K562 (cell line): ENCODE results near the gene RASAL3. TPM values are rescaled to one million over a fixed set of nuclear protein-coding genes. Genes with fewer than 3 reads are reported as not detected.
A peak's percentile ranks its signal among the peaks of the same experiment; 100 is the strongest.

Source experiments
- ATAC-seq: fragments of 200-7000 bp; cut with Tn5 transposase; 3 replicates; pipeline ENCODE4 v1.9.1; 2020; ENCODE audit warnings: moderate library complexity
- BruUV-seq: library from RNA; stranded (reverse); fragments of 400-500 nt; replicated peaks from 2 replicates; lab custom pipeline; 2021; lab: Mats Ljungman, UMichigan
- CTCF ChIA-PET: fragments of 300-600 bp; formaldehyde crosslinking; extraction: SDS; loops from one replicate; lab custom pipeline; 2021; ENCODE audit warnings: low intra/inter-chr PET ratio; lab: Yijun Ruan, JAX
- POLR2A ChIA-PET: fragments of 300-600, 350-650 bp; sonication (Branson Sonifier 250); formaldehyde crosslinking; extraction: SDS; loops from one replicate; lab custom pipeline; 2021; ENCODE audit warnings: antibody characterized with exemption, inconsistent platforms; lab: Yijun Ruan, JAX
- DNase-seq, 4 experiments: peaks; one replicate each; pipeline versions ENCODE4 v3.0.0 to v3.0.0-alpha.2; 2011 to 2018; ENCODE audit warnings: low spot score in 3 of 4, mixed read lengths in 3 of 4; ENCODE audit errors: extremely low read depth in 1 of 4
- FAIRE-seq: peaks from 2 replicates; lab custom pipeline; 2011; peaks lifted over from hg19 to GRCh38; lab: Jason Lieb, UNC
- H2AFZ ChIP-seq: 2 replicates; pipeline ENCODE4 v1.6.0; 2011; ENCODE audit warnings: low read depth, low read length, control low read depth, inconsistent platforms
- H3K27ac ChIP-seq: fragments of 200-600 bp; 3 replicates; pipeline ENCODE4 v1.8.0; 2011; ENCODE audit warnings: low read depth, mild to moderate bottlenecking, control low read depth, inconsistent platforms, low read length, moderate library complexity, mixed read lengths; ENCODE audit errors: extremely low read depth
- H3K27me3 ChIP-seq, 2 experiments: fragments of 300-600 bp in 1 of 2; 2 replicates in 1 of 2; 3 replicates in 1 of 2; pipeline versions ENCODE4 v1.6.0 to v1.8.0; 2011; ENCODE audit warnings: inconsistent platforms in 2 of 2, low read length in 2 of 2, mild to moderate bottlenecking in 1 of 2, mixed read lengths in 1 of 2, moderate library complexity in 1 of 2; ENCODE audit not compliant: control insufficient read depth in 2 of 2, insufficient read depth in 2 of 2
- H3K36me3 ChIP-seq: fragments of 300-600 bp; 3 replicates; pipeline ENCODE4 v1.8.0; 2011; ENCODE audit warnings: mild to moderate bottlenecking, low read length, inconsistent platforms; ENCODE audit not compliant: control insufficient read depth, insufficient read depth
- H3K4me1 ChIP-seq, 2 experiments: fragments of 200-600 bp in 1 of 2; replicated peaks in 1 of 2; 2 replicates in 1 of 2; 3 replicates in 1 of 2; pipeline versions ENCODE4 v1.5.1 to v1.8.0; 2011; ENCODE audit warnings: inconsistent platforms in 2 of 2, low read length in 2 of 2, mild to moderate bottlenecking in 1 of 2, mixed read lengths in 1 of 2, moderate library complexity in 1 of 2; ENCODE audit not compliant: control insufficient read depth in 2 of 2, insufficient read depth in 2 of 2
- H3K4me2 ChIP-seq: 2 replicates; pipeline ENCODE4 v1.6.1; 2011; ENCODE audit warnings: low read length, control low read depth, inconsistent platforms, mixed read lengths; ENCODE audit not compliant: insufficient read depth
- H3K4me3 ChIP-seq: fragments of 200-600 bp; sonication (generic), shearing (Covaris generic); 2 replicates; pipeline ENCODE4 v1.5.1; 2016; ENCODE audit warnings: control low read depth, inconsistent platforms
- H3K79me2 ChIP-seq: fragments of 200-600 bp; 3 replicates; pipeline ENCODE4 v1.8.0; 2011; ENCODE audit warnings: low read length, inconsistent platforms; ENCODE audit not compliant: control insufficient read depth, insufficient read depth
- H3K9ac ChIP-seq, 2 experiments: 2 replicates each; pipeline versions ENCODE4 v1.6.0 to v1.6.1; 2011; ENCODE audit warnings: low read depth in 2 of 2, low read length in 2 of 2, control low read depth in 1 of 2, inconsistent platforms in 1 of 2, mild to moderate bottlenecking in 1 of 2, mixed read lengths in 1 of 2; ENCODE audit not compliant: insufficient read depth in 1 of 2
- H3K9me1 ChIP-seq: one replicate; pipeline ENCODE4 v1.6.0; 2011; ENCODE audit warnings: inconsistent platforms, mild to moderate bottlenecking, low read length, moderate library complexity; ENCODE audit not compliant: control insufficient read depth, insufficient read depth
- H3K9me3 ChIP-seq: replicated peaks from 2 replicates; pipeline ENCODE4 v1.5.1; 2011; ENCODE audit warnings: low read depth, low read length, inconsistent platforms; ENCODE audit not compliant: control insufficient read depth, insufficient read depth
- H4K20me1 ChIP-seq: replicated peaks from 2 replicates; pipeline ENCODE4 v1.6.1; 2011; ENCODE audit warnings: low read length, inconsistent platforms, mixed read lengths; ENCODE audit not compliant: control insufficient read depth, insufficient read depth
- ARNT ChIP-seq, 2 experiments: fragments of 450-650 bp; IDR thresholded peaks; 2 replicates each; pipeline ENCODE4 v1.6.1; 2016; ENCODE audit warnings: mild to moderate bottlenecking in 1 of 2
- BRF1 ChIP-seq: IDR thresholded peaks from 3 replicates; pipeline ENCODE4 v1.6.1; 2011; ENCODE audit warnings: borderline replicate concordance, mild to moderate bottlenecking; ENCODE audit not compliant: insufficient read length; ENCODE audit errors: extremely low read depth
- CBX8 ChIP-seq: fragments of 200-600 bp; sonication (generic); IDR thresholded peaks from 2 replicates; pipeline ENCODE4 v1.6.1; 2012; ENCODE audit warnings: borderline replicate concordance, mixed run types, low read depth, mild to moderate bottlenecking, moderate library complexity, mixed read lengths, low read length, control low read depth, inconsistent platforms; ENCODE audit not compliant: poor library complexity, severe bottlenecking; ENCODE audit errors: extremely low read depth
- GTF2A2 ChIP-seq: IDR thresholded peaks from 2 replicates; pipeline ENCODE4 v1.6.1; 2016; ENCODE audit warnings: mild to moderate bottlenecking, missing genetic modification characterization, missing compliant biosample characterization
- KLF16 ChIP-seq: IDR thresholded peaks from 2 replicates; pipeline ENCODE4 v1.6.1; 2016; ENCODE audit warnings: antibody characterized with exemption
- NR4A1 ChIP-seq, 2 experiments: fragments of 250-450 bp in 1 of 2; fragments of 450-650 bp in 1 of 2; sonication (Bioruptor Pico) in 1 of 2; IDR thresholded peaks; 2 replicates each; pipeline versions ENCODE4 v1.4.0 to v1.6.1; 2016 to 2020; ENCODE audit warnings: mild to moderate bottlenecking in 2 of 2, missing compliant biosample characterization in 1 of 2, missing genetic modification characterization in 1 of 2, moderate library complexity in 1 of 2
- RBM22 ChIP-seq: fragments of 200-400 bp; formaldehyde crosslinking; IDR thresholded peaks from 2 replicates; pipeline ENCODE4 v1.6.1; 2018; ENCODE audit warnings: low read length, low read depth; ENCODE audit not compliant: poor library complexity, severe bottlenecking
- RBM25 ChIP-seq: fragments of 200-400 bp; formaldehyde crosslinking; IDR thresholded peaks from 2 replicates; pipeline ENCODE4 v1.6.1; 2018; ENCODE audit warnings: low read length, low read depth, moderate library complexity; ENCODE audit not compliant: severe bottlenecking
- TFAM ChIP-seq: fragments of 250-450 bp; sonication (Bioruptor Pico); conservative IDR thresholded peaks from 2 replicates; pipeline ENCODE4 v1.5.0; 2021; ENCODE audit warnings: mild to moderate bottlenecking, moderate library complexity
- WGBS: fragments of 100-300 bp; shearing (Covaris generic); methylation state at CpG from one replicate; pipeline ENCODE4 v1.1.6; 2016; ENCODE audit warnings: low coverage, mixed read lengths; ENCODE audit not compliant: insufficient coverage; ENCODE audit errors: missing lambda C conversion rate; 5-methylcytosine and 5-hydroxymethylcytosine counted together
- in situ Hi-C: fragments of 300-500 bp; cut with MboI; formaldehyde crosslinking; loops from 4 replicates; pipeline ENCODE4 v1.15.0; 2018; ENCODE audit warnings: inconsistent platforms, mixed read lengths
- intact Hi-C: fragments of 100-400 bp; cut with micrococcal nuclease; formaldehyde crosslinking; loops from 2 replicates; pipeline ENCODE4 v1.14.2; 2022
- polyA plus RNA-seq, 8 experiments: library from polyadenylated mRNA; depleted of rRNA in 4 of 8; stranded (reverse) in 5 of 8; unstranded in 3 of 8; fragments of >200 nt; fragmentation: Nextera tagmentation in 2 of 8; fragmentation: Illumina TruSeq in 1 of 8; extraction: Ambion mirVana in 2 of 8; extraction: Trizol in 1 of 8; gene quantifications; 2 replicates each; pipeline versions ENCODE4 v1.2.1 to v1.2.3, GENCODE V29; 2011 to 2014; ENCODE audit warnings: inconsistent platforms in 1 of 8, missing spikeins in 1 of 8
- total RNA-seq, 7 experiments: library from RNA; depleted of rRNA in 6 of 7; stranded (reverse); fragments of >200 nt in 6 of 7; fragmentation: Illumina TruSeq in 2 of 7; extraction: Trizol in 2 of 7; gene quantifications; 2 replicates each; pipeline versions ENCODE4 v1.2.1 to v1.2.3, GENCODE V29; 2011 to 2021; ENCODE audit warnings: low replicate concordance in 1 of 7
- TF ChIP-seq, protein P1 (sequence below), 3 experiments: fragments of 200-800 bp in 1 of 3; sonication (Bioruptor generic) in 1 of 3; sonication (generic) in 1 of 3; formaldehyde crosslinking in 1 of 3; IDR thresholded peaks; 2 replicates each; pipeline versions ENCODE4 v1.6.1 to v1.8.0; 2016 to 2022; ENCODE audit warnings: mild to moderate bottlenecking in 2 of 3, missing compliant biosample characterization in 2 of 3, missing genetic modification characterization in 2 of 3, missing genetic modification reagents in 1 of 3
- TF ChIP-seq, protein P2 (sequence below), 2 experiments: fragments of 450-650 bp; IDR thresholded peaks; 2 replicates each; pipeline ENCODE4 v1.6.1; 2018; ENCODE audit warnings: mild to moderate bottlenecking in 2 of 2, low read depth in 1 of 2; ENCODE audit not compliant: partially characterized antibody in 2 of 2

RASAL3 gene
- total and polyA plus RNA-seq, 9 of the 15 experiments (the other 6 are each of a cell fraction or from before 2014, with no cell fraction given), result 0.07 to 0.44 TPM; not detected in 7

DNA sequence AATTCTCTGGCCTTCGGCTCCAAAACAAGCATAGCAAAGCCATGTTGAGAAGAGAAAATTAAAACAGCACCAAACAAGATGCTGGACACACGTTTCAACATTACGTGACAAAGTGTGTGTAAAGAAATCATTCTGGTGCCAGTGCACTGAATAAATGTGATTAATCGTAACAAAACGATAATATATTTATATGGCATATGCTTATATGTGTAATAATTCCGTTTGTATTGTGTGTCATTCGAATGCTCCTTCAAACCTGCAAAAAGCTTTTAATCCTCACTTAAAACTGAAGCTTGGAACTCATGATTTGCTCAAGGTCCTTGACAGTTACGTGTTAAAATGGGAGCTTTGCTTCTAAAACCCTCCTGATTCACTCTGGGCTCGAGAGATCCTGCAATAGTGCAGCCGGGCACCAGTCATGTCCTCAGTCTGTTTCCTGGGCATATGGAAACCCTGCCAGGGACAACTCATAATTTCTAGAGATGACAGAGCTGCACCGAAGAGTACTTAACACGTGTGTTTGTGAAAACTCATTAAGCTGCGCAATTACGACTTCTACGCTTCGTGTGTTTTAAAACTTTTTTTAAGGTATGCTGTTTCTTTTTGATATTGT, 44.8 kb downstream of the RASAL3 start (continued):
- TF ChIP-seq GTF2A2 (tag), result no peak
- TF ChIP-seq, protein P1, sequence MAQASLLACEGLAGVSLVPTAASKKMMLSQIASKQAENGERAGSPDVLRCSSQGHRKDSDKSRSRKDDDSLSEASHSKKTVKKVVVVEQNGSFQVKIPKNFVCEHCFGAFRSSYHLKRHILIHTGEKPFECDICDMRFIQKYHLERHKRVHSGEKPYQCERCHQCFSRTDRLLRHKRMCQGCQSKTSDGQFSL (CRISPR knock-in tag; IDR thresholded peaks at IDR 0.05), result no peak
- TF ChIP-seq, protein P1 (tag; IDR thresholded peaks at IDR 0.05), result no peak
- no peak for TF ChIP-seq BRF1
- TF ChIP-seq CBX8, result no peak
- TF ChIP-seq RBM25, result no peak

DNA sequence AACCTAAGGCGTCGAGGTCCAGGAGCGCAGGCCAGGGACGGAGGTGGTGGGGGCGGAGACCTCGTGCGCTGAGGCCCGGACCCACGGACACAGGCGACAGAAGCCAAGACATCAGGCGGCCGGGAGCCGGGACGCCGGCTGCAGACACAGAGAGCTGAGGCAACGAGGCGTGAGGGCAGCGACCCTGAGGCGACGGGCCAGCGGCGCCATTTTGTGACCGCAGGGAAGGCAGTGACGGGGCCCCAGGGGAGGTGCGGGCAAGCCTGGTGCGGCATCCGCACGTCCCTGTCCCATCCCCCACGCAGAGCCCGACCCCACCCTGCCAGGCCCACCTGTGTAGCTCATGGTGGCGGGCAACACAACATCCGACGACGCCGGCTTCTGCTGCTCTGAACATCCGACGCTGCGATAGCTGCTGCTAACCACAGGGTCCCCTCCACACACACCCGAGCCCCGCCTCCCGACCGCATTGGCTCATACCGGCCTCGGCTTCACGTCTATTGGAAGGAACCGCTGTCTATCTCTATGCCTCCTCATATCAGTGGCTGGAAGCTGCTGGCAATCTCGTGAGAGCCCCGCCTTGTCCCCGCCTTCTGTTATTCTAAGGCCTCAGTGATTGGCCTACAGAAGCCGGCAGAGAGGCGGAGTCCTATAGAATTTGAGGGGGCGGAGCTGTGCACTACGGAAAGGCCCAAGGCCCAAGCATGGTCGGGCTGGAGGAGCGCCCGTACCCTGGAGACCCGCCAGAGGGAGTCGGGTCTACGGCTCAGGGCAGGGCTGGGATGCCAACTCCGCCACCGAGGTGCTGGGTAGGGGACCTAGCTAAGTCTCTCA, 45.5 kb downstream of the RASAL3 start, which contains the start of gene AKAP8L:
Gene AKAP8L, minus strand, starts transcription at position 410 of the 834 bp plus-strand sequence. Its CDS starts 65 bp downstream, at position 345.
- Histone ChIP-seq H3K4me1 (peaks cover 12 to 36% of the 10 kb centered on the region in 2 experiments; a peak in 4 of 5 replicates), H2AFZ (peak within 1 kb of the TSS; percentile 91), H3K79me2 (peaks cover 49% of the 10 kb centered on the region), H3K9me3 (no peaks in the 10 kb centered on the region), H3K9me1 (peaks cover 4% of the 10 kb centered on the region), H3K4me2 (peak within 1 kb of the TSS; percentile 91), H3K4me3 (peak within 1 kb of the TSS; percentile 85), H3K9ac (peak within 1 kb of the TSS; percentile 91 to 95), H3K27ac (peak within 1 kb of the TSS; percentile 79), H4K20me1 (peaks cover 8% of the 10 kb centered on the region), H3K27me3 (no peaks in the 10 kb centered on the region), H3K36me3 (peaks cover 42% of the 10 kb centered on the region)
- peak; percentile 98 for ATAC-seq
- 2% methylated on average over 37 of the region's 61 CpGs for WGBS
- no TSS peak for BruUV-seq
- FAIRE-seq, result peak; percentile 100
- in situ Hi-C loops (no loop called here), intact Hi-C loops (loop anchor here (1.0 to 2.0 kb wide), 2 partner anchors 14 to 138 kb away; no protein-coding TSS in a partner anchor)
- ChIA-PET CTCF (interaction anchor here (0.8 to 2.5 kb wide), 2 partner anchors 137 to 155 kb away, joined by 3 to 15 read pairs; no protein-coding TSS in a partner anchor), POLR2A (interaction anchor here (0.6 to 6.8 kb wide), 21 partner anchors 8 to 153 kb away, joined by 3 to 54 read pairs (median 4); partner anchors contain the start of genes AKAP8 and BRD4)
- peak; percentile 96 to 100 (median 98) for DNase-seq
- TF ChIP-seq, protein P2, sequence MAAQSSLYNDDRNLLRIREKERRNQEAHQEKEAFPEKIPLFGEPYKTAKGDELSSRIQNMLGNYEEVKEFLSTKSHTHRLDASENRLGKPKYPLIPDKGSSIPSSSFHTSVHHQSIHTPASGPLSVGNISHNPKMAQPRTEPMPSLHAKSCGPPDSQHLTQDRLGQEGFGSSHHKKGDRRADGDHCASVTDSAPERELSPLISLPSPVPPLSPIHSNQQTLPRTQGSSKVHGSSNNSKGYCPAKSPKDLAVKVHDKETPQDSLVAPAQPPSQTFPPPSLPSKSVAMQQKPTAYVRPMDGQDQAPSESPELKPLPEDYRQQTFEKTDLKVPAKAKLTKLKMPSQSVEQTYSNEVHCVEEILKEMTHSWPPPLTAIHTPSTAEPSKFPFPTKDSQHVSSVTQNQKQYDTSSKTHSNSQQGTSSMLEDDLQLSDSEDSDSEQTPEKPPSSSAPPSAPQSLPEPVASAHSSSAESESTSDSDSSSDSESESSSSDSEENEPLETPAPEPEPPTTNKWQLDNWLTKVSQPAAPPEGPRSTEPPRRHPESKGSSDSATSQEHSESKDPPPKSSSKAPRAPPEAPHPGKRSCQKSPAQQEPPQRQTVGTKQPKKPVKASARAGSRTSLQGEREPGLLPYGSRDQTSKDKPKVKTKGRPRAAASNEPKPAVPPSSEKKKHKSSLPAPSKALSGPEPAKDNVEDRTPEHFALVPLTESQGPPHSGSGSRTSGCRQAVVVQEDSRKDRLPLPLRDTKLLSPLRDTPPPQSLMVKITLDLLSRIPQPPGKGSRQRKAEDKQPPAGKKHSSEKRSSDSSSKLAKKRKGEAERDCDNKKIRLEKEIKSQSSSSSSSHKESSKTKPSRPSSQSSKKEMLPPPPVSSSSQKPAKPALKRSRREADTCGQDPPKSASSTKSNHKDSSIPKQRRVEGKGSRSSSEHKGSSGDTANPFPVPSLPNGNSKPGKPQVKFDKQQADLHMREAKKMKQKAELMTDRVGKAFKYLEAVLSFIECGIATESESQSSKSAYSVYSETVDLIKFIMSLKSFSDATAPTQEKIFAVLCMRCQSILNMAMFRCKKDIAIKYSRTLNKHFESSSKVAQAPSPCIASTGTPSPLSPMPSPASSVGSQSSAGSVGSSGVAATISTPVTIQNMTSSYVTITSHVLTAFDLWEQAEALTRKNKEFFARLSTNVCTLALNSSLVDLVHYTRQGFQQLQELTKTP (IDR thresholded peaks at IDR 0.05; ENCODE audit: low read depth in 1 of 2, partially characterized antibody in 2 of 2), result no peak
- peak; percentile 93 for TF ChIP-seq KLF16
- no peak for TF ChIP-seq TFAM
- TF ChIP-seq RBM22, result peak; percentile 93
- 0 out of 2 replicates have a peak, but pooled peaks have one; percentile 38 for TF ChIP-seq NR4A1 (CRISPR knock-in tag; IDR thresholded peaks at IDR 0.05)
- no peak for TF ChIP-seq NR4A1 (tag; IDR thresholded peaks at IDR 0.05)
- TF ChIP-seq ARNT (IDR thresholded peaks at IDR 0.05), result 0 out of 4 replicates have a peak, but pooled peaks of 1 of the 2 experiments have one; percentile 21
